GM18508 (cell line): ENCODE measurements around the gene PLB1.

ENCODE experiments used
- ATAC-seq: cut with Tn5 transposase; IDR thresholded peaks from one replicate; pipeline ENCODE4 v1.9.1; 2021; ENCODE audit warnings: moderate number of reproducible peaks; ENCODE audit not compliant: insufficient read depth, unreplicated experiment

Gene PLB1

GRCh38 chr2:28620291-28620793 lies 124.5 kb downstream of the PLB1 start:
- no peak for ATAC-seq

- ATAC-seq: no peak
These were observed 124.9 kb downstream of the PLB1 start for GRCh38 chr2:28620801-28621171.

DNA sequence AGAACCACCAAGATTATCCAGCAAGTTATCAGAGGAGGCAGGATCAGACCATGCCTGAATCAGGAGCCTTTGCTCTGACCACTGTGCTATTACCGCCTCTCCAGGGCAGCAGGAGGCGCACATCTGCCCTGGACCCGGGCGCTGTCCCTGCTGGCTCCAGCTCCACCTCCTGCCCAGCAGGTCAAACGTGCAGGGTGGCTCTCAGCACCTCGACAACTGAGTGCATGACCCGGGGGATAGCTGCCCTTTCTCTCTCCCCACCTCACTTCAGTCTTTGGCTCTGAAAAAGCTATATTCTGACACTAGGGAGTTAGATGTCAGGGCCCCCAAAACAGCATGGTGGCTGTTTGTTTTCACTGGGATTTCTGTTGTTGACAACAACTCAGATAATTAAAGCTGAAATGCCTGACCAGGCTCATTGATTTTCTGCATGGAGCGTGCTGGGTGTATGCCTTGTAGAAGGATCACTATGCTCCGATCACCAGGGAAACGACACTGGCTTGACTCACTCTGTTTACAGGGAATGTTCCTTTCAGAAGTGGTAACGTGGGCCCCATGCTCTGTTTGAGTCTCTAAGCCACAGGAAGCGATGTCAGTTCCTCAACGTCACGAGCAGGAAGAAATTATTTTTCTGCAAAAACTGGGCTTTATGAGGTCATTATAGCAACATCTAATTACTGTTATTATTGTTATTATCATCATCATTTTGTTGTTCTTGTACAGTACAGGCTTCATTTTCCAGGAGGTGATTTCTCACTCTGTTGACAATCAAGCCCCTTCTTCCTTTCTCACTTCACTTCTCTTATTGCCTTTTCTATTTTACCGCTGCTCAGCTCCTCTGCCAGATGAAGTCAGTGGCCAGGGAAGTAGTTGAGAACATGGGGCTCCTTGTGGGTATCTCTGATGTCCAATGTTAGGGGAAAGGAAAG lies 125.6 kb downstream of the PLB1 start:
- ATAC-seq: no peak

DNA sequence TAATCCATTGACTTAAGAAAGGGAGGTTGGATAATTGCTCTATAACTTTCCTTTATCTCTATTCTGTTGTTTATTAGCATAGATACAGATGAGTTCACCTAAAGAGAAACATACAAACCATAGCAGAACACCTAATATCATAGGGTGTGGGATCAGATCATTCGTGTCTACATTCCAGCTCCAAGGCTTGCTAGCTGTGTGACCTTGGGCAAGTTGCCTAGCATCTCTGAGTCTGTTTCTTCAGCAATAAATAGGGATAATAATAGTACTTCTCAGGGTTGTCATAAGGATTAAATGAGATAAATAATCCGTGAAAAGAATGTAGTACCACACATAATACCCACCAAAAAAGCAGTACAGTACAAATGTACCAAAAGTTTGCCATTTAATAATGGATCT lies 126.2 kb downstream of the PLB1 start:
- ATAC-seq: no peak

DNA sequence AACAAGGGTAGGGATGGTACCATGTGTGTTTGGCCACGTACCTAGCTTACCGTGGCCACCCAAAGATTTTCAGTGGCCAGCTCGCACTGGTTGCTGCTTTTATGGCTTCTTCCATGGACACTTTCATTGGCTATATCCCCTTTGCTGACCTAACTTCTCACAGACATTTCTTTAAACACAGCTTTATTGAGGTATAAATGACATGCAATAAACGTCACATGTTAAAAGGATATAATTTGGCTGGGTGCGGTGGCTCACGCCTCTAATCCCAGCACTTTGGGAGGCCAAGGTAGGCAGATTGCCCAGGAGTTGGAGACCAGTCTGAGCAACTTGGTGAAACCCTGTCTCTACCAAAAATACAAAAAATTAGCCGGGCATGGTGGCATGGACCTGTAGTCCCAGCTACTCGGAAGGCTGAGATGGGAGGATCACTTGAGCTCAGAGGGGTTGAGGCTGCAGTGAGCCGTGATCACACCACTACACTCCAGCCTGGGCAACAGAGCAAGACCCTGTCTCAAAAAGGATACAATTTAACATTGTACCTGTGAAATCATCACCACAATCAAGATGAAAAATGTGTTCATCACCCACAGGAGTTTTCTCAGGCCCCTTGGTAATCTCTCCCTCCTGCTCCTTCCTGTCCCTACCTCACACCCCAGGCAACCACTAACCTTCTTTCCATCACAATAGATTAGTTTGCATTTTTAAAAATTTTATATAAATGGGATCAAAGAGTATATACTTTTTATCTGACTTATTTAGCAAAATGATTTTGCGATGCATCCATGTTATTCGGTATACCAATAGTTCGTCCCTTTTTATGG lies 127.9 kb downstream of the PLB1 start:
- no peak for ATAC-seq

GRCh38 chr2:28624436-28624792 lies 128.6 kb downstream of the PLB1 start:
- no peak for ATAC-seq

GRCh38 chr2:28624793-28625701 lies 129.2 kb downstream of the PLB1 start:
- no peak for ATAC-seq

GRCh38 chr2:28626376-28626775 lies 130.5 kb downstream of the PLB1 start:
- ATAC-seq: no peak

DNA sequence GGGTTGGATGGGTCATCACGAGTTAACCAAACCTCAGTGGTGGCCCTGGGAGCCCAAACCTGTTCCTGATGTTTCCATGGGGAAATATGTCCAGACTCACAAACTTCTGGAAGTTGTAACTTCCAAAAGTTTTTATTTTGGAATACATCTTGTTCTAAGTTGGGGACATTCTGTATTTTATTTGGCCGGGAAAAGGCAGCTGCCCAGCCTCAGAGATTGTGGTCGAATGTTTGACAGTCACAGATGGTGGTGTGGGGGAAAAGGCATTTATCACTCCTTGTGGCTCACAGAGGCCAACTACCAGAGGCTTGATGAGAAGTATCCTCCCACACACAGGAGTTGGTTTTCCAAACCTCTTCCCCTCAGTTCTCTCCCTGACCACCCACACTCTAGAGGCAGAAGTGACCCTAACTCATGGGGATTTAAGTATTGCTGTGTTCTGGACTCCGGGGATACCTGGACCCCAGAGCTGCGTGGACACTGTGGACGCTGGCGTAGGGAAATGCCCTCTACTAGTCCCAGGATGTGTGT lies 131.1 kb downstream of the PLB1 start:
- ATAC-seq: no peak

DNA sequence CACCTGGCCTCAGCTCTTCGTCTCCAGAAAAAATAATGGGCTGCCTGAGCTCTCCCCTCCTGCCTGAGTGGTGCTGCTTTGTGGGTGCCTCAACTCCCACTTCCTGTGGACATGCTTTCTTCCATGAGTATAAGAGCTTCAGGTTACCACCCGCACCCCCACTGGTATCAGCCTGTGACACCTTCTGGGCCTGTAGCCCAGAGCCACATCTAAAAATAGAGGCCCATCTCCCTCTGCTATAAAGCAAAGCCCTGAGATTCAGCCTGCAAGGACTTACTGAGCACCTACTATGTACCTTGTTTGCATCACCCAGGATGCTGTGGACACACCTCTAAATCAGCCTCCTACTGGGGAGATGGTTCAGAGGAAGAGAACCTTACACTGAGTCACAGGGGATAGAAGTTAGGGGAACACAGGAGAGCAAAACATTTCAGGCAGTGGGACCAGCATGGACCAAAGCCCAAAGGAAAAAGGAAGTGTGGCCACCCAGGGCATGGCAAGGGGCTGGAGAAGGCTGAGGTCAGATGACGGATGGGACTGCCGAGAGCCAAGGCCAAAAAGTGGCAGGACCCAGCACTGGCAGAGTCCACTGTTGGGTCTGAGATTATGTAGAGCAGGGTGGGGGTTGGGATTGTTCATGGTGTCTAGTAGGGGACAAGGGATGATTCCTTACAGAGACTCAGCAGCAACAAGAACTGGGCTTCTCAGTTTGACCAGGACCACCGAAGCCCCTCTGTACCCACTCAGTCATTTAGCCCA lies 132.0 kb downstream of the PLB1 start:
- ATAC-seq: no peak

- no peak for ATAC-seq
These were observed 132.6 kb downstream of the PLB1 start for GRCh38 chr2:28628506-28628905.

- no peak for ATAC-seq
These were observed 133.1 kb downstream of the PLB1 start for GRCh38 chr2:28628987-28629386.

DNA sequence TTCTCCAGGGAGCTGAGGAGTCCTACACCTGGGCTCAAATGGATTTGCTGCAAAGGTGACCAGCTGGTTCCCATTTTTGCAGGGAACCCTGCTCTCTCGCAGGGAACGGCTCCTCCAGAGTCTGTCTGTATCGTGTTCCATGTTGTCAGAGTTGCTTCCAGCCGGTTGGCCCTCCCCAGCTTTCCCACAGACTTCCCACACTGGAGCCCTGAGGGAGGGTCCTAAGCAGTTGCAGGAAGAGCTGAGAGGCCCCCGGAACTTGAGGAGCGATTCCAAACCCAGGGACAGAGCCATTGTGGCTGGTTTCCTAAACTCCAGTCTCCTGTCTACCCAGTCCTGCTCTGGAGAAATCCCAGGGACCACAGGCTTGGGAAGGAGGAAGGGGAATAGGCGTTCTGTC lies 134.1 kb downstream of the PLB1 start:
- ATAC-seq: no peak

DNA sequence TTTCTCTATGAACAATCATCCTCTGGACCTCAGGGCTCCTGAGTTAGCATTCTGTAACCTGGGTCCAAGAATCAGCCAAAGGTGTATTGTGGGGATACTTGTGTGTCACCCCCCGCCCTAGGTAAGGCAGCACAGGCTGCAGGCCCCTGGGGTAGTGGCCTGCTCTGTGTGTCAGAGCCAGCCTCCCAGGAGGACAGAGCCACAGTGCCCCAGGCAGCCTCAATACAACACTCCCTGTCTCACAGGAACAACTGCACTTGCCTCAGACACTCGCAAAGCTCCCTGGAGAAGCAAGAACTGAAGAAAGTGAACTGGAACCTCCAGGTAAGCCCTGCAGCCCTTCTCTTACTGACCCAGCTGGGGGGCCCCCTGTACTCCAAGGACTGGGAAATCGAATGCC lies 134.5 kb downstream of the PLB1 start:
- ATAC-seq: no peak

GRCh38 chr2:28631514-28632206 lies 135.8 kb downstream of the PLB1 start:
- no peak for ATAC-seq

DNA sequence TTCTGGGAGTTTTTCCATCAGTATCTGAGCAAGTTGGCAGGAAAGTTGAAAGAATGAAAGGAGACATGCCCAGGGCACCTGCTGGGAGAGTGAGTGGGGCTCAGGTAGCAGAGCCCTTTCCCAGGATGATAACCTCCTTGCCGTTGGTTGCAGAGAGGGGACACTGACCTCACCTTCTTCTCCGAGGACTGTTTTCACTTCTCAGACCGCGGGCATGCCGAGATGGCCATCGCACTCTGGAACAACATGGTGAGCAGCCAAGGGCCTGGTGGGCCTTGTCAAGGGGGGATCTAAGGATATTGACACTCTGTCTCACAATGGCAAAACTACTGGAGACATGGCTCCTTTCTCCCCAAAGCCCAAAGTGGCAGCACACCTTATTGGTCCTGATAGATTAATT lies 136.9 kb downstream of the PLB1 start:
- ATAC-seq: no peak

- ATAC-seq: no peak
These were observed 137.3 kb downstream of the PLB1 start for GRCh38 chr2:28633204-28633603.

- no peak for ATAC-seq
These were observed 137.9 kb downstream of the PLB1 start for GRCh38 chr2:28633746-28634145.

- no peak for ATAC-seq
These were observed 139.3 kb downstream of the PLB1 start for GRCh38 chr2:28635191-28635611.
